ENCODE data around the gene SHROOM3.

Gene SHROOM3

GRCh38 chr4:76704133-76704881 is 269.3 kb downstream of the SHROOM3 start:
- in situ Hi-C loops (cut with MboI; ENCODE audit: low sequenced_read_pairs, unreplicated experiment), result no loop called here
- no peak for TF ChIP-seq CTCF (IDR thresholded peaks at IDR 0.05; ENCODE audit: borderline replicate concordance, control extremely low read depth, extremely low read depth, insufficient read depth, missing control alignments)
- DNase-seq (ENCODE audit: low spot score), result no peak

- in situ Hi-C loops (cut with MboI; ENCODE audit: low sequenced_read_pairs, unreplicated experiment), result no loop called here
- no peak for TF ChIP-seq CTCF (IDR thresholded peaks at IDR 0.05; ENCODE audit: borderline replicate concordance, control extremely low read depth, extremely low read depth, insufficient read depth, missing control alignments)
These were observed 270.4 kb downstream of the SHROOM3 start for GRCh38 chr4:76705472-76705871.

GRCh38 chr4:76706581-76706980 is 271.6 kb downstream of the SHROOM3 start:
- TF ChIP-seq CTCF (IDR thresholded peaks at IDR 0.05; ENCODE audit: borderline replicate concordance, control extremely low read depth, extremely low read depth, insufficient read depth, missing control alignments), result no peak
- in situ Hi-C loops (cut with MboI; ENCODE audit: low sequenced_read_pairs, unreplicated experiment), result no loop called here
- DNase-seq (ENCODE audit: low spot score), result no peak

More at GRCh38 chr4:76705472-76705871, 270.4 kb downstream of the SHROOM3 start:
- DNase-seq (ENCODE audit: low spot score), result no peak

- DNase-seq (ENCODE audit: low spot score), result no peak
- no peak for TF ChIP-seq CTCF (IDR thresholded peaks at IDR 0.05; ENCODE audit: borderline replicate concordance, control extremely low read depth, extremely low read depth, insufficient read depth, missing control alignments)
- in situ Hi-C loops (cut with MboI; ENCODE audit: low sequenced_read_pairs, unreplicated experiment), result no loop called here
These were observed 274.1 kb downstream of the SHROOM3 start for GRCh38 chr4:76708971-76709771.

GRCh38 chr4:76709772-76710090 is 274.7 kb downstream of the SHROOM3 start:
- in situ Hi-C loops (cut with MboI; ENCODE audit: low sequenced_read_pairs, unreplicated experiment), result no loop called here
- TF ChIP-seq CTCF (IDR thresholded peaks at IDR 0.05; ENCODE audit: borderline replicate concordance, control extremely low read depth, extremely low read depth, insufficient read depth, missing control alignments), result no peak
- DNase-seq (ENCODE audit: low spot score), result no peak

- DNase-seq (ENCODE audit: low spot score), result no peak
- in situ Hi-C loops (cut with MboI; ENCODE audit: low sequenced_read_pairs, unreplicated experiment), result no loop called here
- no peak for TF ChIP-seq CTCF (IDR thresholded peaks at IDR 0.05; ENCODE audit: borderline replicate concordance, control extremely low read depth, extremely low read depth, insufficient read depth, missing control alignments)
These were observed 277.5 kb downstream of the SHROOM3 start for GRCh38 chr4:76712564-76712963.

All from GM13976 (cell line).